Measurements from ENCODE around the gene CYP2S1. TPM values are rescaled to one million over a fixed set of nuclear protein-coding genes. Genes with fewer than 3 reads are reported as not detected.
"Not testable (repeated sequence)": the region's sequence is repeated elsewhere in the genome, so short reads cannot be mapped to it uniquely, and the experiment has no call there.

CYP2S1 gene
- total RNA-seq, 2 donors from 2014 or later, result 114 to 152 TPM

DNA sequence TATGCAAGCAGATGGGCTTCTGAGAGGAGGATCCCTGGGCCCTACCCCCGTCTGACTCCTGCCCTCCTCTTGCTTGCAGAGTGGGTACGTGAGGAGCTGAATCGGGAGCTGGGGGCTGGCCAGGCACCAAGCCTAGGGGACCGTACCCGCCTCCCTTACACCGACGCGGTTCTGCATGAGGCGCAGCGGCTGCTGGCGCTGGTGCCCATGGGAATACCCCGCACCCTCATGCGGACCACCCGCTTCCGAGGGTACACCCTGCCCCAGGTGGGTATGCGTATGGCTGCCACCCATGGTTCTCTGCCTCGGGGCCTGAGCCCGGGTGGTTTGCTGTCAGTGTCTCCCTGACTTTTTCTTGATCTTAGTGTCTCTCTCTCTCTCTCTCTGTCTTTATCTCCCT is 10.4 kb downstream of the CYP2S1 start:
- H3K4me1 ChIP-seq, result no peaks in the 10 kb centered on the region
- TF ChIP-seq, protein P1, sequence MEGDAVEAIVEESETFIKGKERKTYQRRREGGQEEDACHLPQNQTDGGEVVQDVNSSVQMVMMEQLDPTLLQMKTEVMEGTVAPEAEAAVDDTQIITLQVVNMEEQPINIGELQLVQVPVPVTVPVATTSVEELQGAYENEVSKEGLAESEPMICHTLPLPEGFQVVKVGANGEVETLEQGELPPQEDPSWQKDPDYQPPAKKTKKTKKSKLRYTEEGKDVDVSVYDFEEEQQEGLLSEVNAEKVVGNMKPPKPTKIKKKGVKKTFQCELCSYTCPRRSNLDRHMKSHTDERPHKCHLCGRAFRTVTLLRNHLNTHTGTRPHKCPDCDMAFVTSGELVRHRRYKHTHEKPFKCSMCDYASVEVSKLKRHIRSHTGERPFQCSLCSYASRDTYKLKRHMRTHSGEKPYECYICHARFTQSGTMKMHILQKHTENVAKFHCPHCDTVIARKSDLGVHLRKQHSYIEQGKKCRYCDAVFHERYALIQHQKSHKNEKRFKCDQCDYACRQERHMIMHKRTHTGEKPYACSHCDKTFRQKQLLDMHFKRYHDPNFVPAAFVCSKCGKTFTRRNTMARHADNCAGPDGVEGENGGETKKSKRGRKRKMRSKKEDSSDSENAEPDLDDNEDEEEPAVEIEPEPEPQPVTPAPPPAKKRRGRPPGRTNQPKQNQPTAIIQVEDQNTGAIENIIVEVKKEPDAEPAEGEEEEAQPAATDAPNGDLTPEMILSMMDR (IDR thresholded peaks at IDR 0.05), result no peak
- no peak overlapping the region for H3K9ac ChIP-seq (ENCODE audit: low read depth in 2 of 2, low read length in 2 of 2)
- H3K36me3 ChIP-seq, result no peaks in the 10 kb centered on the region
- intact Hi-C loops (cut with DNase I), result no loop called here
- H3K27ac ChIP-seq, result no peak overlapping the region
- no peak for DNase-seq
- H3K27me3 ChIP-seq, result no peaks in the 10 kb centered on the region
- H3K9me3 ChIP-seq, result no peaks in the 10 kb centered on the region
- no peak overlapping the region for H3K4me3 ChIP-seq

DNA sequence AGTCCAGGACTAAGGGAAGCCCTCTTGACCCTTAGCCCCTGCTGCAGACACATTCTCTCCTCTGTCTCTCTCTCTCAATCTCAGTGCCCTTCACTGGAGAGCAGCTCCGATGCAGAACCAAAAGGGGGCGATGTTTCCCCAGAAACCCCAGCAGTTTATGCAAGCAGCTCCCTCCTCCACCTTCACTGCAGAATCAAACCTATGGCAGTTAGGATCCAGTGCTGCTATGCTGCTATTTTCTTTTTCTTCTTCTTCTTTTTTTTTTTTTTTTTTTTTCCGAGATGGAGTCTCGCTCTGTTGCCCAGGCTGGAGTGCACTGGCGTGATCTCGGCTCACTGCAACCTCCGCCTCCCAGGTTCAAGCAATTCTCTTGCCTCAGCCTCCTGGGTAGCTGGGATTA is 11.3 kb downstream of the CYP2S1 start:
- TF ChIP-seq, protein P1 (IDR thresholded peaks at IDR 0.05), result peak; percentile 71
- not testable (repeated sequence) for H3K27ac ChIP-seq; H3K4me3 ChIP-seq; H3K36me3 ChIP-seq; H3K27me3 ChIP-seq; H3K9me3 ChIP-seq; H3K4me1 ChIP-seq; H3K9ac ChIP-seq (ENCODE audit: low read depth in 2 of 2, low read length in 2 of 2)
- DNase-seq, result peak; percentile 87
- intact Hi-C loops (cut with DNase I), result loop anchor here (2.0 kb wide), 1 partner anchor 56 kb away; no protein-coding TSS in a partner anchor

DNA sequence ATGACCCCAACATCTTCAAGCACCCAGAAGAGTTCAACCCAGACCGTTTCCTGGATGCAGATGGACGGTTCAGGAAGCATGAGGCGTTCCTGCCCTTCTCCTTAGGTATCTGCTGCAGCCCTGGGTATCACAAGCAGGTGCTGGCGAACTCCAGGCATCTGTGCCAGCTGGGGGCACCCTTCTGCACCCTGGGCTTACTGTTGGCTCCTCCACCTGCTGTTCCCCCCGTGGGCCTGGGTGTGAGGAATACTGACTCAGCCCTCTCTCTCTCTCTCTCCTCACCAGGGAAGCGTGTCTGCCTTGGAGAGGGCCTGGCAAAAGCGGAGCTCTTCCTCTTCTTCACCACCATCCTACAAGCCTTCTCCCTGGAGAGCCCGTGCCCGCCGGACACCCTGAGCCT is 13.0 kb downstream of the CYP2S1 start:
- TF ChIP-seq, protein P1 (IDR thresholded peaks at IDR 0.05), result no peak
- no peak overlapping the region for H3K4me3 ChIP-seq
- H3K9ac ChIP-seq (ENCODE audit: low read depth in 2 of 2, low read length in 2 of 2), result no peak overlapping the region
- DNase-seq, result no peak
- intact Hi-C loops (cut with DNase I), result loop anchor here (2.0 to 5.0 kb wide), 2 partner anchors 55 to 101 kb away; no protein-coding TSS in a partner anchor
- no peaks in the 10 kb centered on the region for H3K36me3 ChIP-seq
- H3K4me1 ChIP-seq, result no peaks in the 10 kb centered on the region
- no peaks in the 10 kb centered on the region for H3K27me3 ChIP-seq
- H3K9me3 ChIP-seq, result no peaks in the 10 kb centered on the region
- H3K27ac ChIP-seq, result no peak overlapping the region

DNA sequence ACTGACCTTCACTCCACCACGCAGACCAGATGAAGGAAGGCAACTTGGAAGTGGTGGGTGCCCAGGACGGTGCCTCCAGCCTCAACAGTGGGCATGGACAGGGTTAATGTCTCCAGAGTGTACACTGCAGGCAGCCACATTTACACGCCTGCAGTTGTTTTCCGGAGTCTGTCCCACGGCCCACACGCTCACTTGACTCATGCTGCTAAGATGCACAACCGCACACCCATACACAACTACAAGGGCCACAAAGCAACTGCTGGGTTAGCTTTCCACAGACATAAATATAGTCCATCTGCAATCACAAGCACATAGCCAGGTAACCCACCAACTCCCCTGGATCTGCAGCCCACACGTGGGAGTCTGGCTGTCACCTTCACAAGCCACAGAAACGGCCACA is 13.4 kb downstream of the CYP2S1 start:
- Histone ChIP-seq H3K36me3 (no peaks in the 10 kb centered on the region), H3K4me3 (no peak overlapping the region), H3K9me3 (no peaks in the 10 kb centered on the region), H3K4me1 (no peaks in the 10 kb centered on the region), H3K27ac (no peak overlapping the region), H3K9ac (ENCODE audit: low read depth in 2 of 2, low read length in 2 of 2) (no peak overlapping the region), H3K27me3 (no peaks in the 10 kb centered on the region)
- no peak for DNase-seq
- intact Hi-C loops (cut with DNase I), result loop anchor here (5.0 kb wide), 1 partner anchor 101 kb away; no protein-coding TSS in a partner anchor
- TF ChIP-seq, protein P1 (IDR thresholded peaks at IDR 0.05), result no peak

DNA sequence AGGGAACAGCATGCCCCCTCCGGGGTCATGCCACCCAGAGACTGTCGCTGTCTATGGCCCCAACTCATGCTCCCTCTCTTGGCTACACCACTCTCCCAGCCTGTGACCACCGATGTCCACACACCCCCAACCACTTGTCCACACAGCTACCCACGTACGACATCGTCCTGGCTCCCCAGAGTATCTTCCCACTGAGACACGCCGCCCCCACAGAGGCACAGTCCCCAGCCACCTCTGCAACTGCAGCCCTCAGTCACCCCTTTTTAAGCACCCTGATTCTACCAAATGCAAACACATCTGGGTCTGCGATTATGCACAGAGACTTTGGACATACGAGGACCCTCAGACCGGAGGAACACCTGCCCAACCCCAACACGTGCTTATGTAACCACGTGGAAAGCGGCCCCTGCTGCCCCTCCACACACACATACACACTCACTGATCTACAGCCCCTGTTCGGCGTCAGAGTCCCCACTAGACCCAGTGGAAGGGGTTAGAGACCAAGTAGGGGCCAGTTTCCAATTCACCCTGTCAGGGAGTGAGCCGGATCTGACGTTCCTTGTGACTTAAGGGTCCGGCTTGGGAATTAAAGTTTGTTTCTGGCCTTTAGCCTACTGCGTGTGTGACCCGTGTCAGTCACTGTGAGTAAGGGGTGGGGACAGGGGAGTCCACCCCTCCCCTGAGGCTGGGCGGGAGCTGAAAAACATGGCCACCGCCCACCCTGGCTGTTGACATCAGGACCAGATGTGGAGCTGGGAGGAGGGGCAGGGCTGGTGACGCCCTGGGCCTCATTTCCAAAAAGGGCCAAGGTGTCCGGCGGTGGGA is 14.1 kb downstream of the CYP2S1 start:
- H3K27ac ChIP-seq, result peak overlapping the region; percentile 13
- no peaks in the 10 kb centered on the region for H3K9me3 ChIP-seq
- TF ChIP-seq, protein P1 (IDR thresholded peaks at IDR 0.05), result no peak
- intact Hi-C loops (cut with DNase I), result loop anchor here (5.0 kb wide), 1 partner anchor 100 kb away; no protein-coding TSS in a partner anchor
- DNase-seq, result peak; percentile 43
- H3K27me3 ChIP-seq, result no peaks in the 10 kb centered on the region
- peak overlapping the region in 1 of 2 donors; percentile 12 for H3K9ac ChIP-seq (ENCODE audit: low read depth in 2 of 2, low read length in 2 of 2)
- H3K4me3 ChIP-seq, result no peak overlapping the region
- H3K36me3 ChIP-seq, result no peaks in the 10 kb centered on the region
- H3K4me1 ChIP-seq, result no peaks in the 10 kb centered on the region
